RKO (cell line): ENCODE results near the gene CACNG1.

Experiments
- DNase-seq: peaks from one replicate; pipeline ENCODE4 v3.0.0-alpha.2; 2016; ENCODE audit warnings: low spot score

The CACNG1 gene

DNA sequence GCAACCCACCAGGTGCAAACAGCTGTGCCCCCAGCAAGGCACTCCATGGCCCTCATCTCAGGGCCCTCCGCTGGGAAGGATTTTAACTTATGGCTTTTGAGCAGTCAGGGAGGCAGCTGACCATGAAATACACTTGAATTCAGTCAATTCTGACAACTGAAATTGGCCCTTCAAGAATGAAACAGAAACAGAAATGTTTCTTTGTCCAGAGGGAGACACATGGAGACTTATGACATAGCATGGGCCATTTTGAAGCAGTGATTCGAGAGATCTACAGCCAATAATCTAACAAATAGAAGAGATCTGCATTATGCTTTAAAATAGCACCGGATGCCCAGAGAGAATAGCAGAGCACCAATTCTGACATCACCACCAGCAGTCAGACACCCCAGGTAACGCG lies 7.5 kb downstream of the CACNG1 start:
- no peak for DNase-seq

DNA sequence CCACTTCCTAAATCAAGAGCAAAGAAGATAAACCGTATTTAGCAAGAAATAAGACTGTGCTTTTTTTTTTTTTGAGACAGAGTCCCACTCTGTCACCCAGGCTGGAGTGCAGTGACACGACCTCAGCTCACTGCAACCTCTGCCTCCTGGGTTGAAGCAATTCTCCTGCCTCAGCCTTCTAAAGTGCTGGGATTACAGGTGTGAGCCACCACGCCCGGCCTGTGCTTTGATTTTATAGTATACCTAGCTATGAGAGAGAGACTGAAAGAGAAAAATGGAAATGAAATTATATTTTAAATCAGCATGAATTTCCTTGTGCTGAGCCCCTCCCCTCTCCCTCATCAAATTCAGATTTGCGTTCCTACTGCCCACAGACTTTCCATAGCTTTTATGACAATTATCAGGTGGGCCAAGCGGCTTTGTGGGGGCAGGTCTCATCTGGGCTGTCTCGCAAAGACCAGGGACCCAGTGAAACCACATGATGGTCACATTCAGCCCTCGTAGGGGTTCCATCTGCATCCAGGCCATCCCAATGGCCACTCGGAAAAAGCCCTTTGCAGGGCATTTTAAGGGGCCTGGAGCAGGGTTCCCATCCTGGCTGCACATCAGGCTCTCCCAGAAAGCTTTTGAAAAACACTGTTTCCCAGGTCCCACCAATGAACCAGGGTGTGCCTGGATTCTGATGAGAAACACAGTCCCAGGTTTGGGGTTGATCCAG lies 8.5 kb downstream of the CACNG1 start:
- DNase-seq = no peak

DNA sequence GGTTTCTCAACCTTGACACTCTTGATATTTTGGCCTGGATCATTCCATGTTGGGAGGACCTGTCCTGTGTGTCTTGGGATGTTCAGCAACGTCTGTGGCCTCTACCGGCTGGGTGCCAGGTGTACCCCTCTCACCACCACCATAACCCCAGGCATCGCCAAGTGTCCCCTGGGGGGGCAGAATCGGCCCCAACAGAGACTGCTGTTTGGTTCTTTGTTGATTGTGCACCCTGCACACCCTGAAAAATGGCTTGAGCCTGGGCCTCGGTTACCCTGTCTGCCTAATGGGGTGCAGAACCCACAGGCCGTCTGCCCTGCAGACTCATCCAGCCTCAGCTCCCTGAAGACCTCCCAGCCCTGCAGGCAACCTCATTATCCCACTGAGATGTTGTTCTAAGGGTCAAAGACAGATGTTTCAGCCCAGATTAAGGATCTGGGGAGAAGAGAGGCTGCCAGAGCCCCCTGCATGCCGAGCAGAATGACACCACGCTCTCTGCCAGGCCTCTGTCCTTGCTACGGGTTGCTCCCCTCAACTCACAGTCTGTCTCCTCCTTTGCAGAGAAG lies 9.2 kb downstream of the CACNG1 start:
- no peak for DNase-seq

DNA sequence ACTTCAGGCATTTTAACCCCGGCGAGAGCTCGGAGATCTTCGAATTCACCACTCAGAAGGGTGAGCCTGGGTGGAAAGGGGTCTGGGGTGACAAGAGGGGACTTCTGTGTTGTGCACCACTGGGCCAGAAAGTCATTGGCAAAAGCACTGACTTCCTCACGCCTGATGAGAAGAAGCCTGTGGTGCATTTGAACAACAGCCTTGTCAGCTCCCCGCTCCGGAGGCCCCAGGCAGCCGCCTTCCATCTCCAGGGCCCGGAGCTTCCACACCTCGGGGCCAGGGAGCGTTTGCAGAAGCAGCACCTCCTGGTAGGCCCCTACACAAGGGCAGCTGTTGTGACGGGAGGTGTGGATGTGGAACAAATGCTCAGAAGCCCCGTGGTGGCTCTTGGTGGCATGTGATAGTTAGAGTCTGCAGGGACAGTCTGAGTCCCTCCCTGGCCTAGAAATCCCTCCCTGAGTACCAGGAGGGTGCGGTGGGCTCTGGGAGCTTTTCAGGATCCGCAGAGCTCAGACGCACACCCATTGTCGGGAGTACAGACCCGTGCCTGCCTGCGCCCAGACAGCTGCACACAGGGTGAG lies 9.7 kb downstream of the CACNG1 start:
- DNase-seq = no peak

DNA sequence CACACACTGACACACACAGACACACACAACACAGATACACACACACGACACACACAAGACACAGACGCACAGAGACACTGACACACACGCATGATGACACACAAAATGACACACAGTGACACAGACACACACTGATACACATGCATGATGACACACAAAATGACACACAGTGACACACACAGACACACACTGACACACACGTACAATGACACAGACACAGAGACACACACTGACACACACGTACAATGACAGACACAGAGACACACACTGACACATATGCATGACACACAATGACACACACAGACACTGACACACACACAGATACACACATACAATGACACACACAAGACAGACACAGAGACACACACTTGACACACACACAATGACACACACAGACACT lies 10.3 kb downstream of the CACNG1 start:
- peak; percentile 57 for DNase-seq

DNA sequence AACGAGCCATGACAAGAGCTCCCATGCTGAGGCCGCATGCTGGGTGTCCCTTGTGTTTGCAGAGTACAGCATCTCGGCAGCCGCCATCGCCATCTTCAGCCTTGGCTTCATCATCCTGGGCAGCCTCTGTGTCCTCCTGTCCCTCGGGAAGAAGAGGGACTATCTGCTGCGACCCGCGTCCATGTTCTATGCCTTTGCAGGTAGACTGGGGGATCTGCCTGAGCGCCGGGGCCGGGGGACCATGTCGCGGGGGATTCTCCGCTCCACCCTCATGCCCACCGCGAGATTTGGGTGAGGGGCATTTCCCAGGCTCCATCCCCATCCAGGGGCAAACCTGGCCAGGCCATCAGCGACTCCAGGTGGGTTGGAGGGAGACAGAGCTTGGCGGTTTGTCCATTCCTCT lies 10.7 kb downstream of the CACNG1 start:
- no peak for DNase-seq

DNA sequence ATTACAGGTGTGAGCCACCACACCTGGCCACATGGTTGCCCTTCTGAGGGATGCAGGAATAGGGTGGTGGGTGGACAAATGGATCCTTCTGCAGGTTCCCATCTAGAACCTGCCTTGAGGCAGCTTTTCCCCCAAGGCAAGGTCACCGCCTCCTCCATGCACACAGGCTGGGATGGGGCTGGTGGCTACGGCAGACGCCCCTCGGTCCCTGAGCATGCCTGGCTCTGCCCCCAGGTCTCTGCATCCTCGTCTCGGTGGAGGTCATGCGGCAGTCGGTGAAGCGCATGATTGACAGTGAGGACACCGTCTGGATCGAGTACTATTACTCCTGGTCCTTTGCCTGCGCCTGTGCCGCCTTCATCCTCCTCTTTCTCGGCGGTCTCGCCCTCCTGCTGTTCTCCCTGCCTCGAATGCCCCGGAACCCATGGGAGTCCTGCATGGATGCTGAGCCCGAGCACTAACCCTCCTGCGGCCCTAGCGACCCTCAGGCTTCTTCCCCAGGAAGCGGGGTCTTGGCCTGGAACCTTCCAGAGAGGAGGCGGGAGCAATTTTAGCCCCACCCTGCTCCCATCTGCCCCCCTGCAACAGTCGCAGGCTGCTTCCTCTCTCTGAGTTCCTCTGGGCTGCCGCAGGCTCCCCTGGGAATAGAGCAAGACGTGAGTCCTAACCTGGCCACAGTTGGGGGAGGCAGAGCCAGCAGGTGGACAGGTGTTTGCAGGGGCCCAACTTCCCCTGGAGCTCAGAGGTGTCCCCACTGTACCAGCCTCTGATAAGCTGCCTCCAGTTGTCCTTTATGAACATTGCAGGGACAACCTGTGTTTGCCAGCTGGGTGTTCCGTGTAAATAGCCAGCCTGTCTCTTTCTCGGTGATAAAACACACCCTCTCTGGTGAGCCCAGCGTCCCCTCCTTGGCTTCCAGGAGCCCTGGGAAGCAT lies 11.7 kb downstream of the CACNG1 start:
- DNase-seq = no peak

DNA sequence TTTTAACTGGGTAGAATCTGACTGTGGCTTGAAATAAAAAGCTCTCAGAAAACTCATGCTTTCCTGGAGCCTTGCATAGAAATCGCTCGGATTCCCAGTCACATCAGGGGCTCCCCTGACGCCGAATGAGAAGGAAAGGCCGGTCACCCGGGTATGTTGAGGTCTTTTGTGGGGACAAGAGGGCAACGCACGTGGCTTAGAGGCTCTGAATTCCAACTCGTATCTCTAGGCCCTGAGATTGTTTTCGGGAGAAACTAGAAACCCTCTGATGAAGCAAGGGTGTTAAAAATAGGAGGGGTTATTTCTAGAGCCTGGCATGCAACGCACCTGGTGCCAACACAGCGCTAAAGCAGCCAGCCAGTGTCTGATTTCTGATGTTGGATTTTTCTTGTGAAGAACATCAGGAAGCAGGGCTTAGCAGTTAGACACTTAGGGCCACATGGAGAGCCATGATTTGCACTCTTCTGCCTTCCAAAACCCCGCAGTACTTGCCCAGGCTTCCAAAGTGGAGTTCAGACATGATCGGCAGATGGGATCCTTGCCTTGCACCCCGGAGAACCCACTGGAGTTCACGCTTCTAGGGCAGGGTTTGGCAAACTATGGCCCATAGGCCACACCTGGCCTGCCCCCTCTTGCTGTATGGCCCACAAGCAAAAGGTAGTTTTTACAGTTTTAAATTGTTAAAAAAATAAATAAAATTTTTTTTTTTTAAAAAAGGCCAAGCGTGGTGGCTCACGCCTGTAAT lies 12.6 kb downstream of the CACNG1 start:
- no peak for DNase-seq

DNA sequence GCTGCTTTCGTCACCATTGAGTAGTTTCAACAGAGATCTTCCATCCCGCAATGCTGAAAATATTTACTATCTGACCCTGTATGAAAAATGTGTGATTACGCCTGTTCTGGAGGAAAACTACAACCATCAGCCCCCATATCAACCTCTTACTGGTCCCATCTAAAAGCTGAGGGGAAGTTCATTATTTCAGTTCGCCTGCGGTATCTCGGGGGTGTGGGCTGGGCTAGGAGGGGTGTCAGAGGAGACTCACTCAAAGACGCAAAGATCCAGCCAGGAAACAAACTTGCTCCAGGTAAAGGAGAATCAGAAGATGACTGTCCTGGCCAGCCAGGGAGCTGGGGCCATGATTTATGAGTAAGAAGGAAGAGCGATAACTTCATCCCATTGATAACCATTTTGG lies 13.7 kb downstream of the CACNG1 start:
- DNase-seq = no peak

DNA sequence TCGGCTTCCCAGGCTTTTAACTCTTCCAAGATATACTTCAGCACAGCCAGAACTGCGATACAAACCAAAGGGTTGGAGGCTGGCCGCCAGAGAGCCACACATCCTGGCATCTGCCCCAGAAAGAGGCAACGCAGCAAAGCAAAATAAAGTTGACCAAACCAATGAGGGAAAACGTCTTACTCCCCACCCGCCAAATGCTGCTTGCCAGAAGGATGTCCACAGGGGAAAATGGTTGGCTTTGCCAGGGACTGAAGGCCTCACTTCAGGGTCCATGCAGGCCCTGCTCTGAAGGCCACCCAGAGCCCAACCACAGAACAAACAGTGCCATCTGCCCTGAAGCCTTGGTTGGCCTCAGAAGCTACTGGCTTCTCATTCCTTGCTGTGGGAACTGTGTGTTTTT lies 15.0 kb downstream of the CACNG1 start:
- no peak for DNase-seq

DNA sequence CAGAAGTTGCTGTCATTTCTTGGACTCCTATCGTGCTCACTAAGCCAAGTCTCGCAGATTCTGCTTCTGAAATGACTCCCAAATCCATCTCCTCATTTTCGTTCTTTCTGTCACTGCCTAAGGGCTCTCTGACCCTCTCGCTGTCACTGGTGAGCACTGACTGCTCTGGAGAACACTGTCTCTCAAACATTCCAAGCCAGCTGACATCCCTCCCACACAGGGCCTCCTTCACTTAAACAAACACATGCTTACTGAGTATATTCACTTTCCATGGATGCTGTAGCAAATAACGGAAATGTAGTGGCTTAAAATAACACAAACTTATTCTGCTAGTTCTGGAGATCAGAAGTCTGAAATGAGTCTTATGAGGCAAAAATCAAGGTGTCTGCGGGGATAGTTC lies 18.8 kb downstream of the CACNG1 start:
- no peak for DNase-seq

DNA sequence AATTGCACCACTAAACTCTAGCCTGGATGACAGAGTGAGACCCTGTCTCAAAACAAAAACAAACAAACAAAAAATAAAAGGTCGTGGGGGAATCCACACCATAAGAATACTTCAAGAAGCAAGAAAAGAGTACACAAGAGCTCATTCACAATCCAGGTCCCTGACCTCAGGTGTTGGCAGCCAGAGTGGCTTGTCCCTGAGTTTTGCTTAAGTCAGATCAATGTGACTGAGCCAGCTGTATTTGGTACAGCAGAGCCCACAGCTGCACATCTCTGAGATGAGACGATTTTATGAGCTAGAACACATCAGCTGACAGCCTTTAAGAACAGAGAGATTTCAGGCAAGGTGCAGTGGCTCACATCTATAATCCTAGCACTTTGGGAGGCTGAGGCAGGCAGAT lies 22.4 kb downstream of the CACNG1 start:
- DNase-seq = no peak

DNA sequence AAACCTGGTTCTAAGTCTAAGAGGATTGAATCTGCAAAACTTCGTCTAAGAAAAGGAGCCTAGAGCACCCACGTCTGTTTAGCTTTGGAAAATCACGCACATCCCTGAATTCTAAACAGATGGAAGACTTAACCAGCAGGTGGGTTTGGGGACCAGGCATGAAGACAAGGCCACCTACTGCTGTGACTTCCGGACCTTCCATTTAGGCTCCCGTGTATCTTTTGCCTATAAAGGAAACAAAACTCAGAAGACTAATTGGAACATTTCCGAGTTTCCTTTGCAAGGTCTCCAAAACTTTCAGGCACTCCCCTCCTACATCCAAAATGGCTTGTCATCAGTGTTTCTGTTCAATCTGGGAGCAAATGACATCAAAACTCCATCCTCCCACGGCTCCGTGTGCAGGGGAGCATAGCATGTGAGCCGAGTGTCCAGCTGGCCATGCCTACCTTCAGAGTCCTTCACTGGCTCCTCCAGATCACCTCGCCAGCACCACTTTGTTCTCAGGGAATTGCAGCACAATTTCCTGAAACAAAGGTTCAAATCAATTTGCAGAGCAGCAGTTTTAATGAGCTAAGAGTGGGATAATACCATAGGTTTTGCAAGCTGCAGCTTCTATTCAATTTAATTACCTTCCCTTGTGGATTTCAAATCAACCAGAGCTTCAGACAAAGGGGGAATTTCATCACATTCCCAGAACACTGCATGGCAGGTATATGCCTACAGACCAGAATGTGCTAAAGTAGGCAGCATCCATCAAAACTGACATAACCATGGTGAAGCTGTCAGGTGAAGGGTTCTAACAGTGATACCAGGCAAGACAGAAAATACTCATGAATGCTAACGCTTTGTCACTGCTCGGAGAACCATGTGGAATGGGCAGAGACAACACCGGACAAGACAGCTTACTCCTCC lies 23.5 kb downstream of the CACNG1 start:
- no peak for DNase-seq

DNA sequence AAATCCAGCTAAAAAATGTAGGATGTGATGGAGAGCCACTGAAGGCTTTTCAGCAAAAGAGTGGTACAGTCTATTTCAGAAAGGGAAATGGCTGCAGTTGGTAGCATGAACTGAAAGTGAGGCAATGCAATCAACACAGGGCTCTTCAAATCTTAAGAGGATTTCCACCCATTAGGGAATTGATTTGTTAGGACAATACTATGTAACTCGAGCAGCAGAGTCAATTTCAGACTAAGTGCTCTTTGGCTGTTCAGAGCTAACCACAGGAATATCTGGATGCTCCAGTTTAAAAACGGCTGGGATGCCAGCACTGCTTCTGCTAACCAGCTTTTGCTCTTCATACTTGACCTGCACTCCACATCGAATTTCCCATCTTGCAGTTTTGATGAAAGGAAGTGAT lies 24.6 kb downstream of the CACNG1 start:
- DNase-seq = no peak

DNA sequence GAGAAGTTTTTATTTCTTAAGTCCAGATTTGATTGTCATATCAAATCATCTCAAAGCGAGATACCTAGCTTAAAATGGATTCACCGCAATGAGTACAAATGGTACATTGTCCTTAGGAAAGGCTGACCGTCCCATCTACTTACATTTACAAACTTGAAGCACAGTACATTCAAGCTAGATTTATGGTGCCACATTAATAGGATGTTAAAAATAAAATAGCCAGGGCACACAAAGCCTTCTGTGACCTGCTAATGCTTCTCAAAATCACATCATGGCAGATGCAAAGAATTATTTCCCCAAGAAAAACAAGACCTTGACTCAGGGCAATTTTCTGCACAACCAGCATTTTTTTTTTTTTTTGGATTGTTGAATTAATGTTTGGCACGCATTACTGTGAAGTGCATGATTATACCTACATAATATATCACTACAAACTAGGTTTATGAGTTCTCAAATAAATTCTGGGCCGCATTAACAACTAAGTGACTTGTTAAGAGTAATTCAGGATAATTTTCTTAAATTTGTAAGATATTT lies 25.3 kb downstream of the CACNG1 start:
- DNase-seq = no peak

DNA sequence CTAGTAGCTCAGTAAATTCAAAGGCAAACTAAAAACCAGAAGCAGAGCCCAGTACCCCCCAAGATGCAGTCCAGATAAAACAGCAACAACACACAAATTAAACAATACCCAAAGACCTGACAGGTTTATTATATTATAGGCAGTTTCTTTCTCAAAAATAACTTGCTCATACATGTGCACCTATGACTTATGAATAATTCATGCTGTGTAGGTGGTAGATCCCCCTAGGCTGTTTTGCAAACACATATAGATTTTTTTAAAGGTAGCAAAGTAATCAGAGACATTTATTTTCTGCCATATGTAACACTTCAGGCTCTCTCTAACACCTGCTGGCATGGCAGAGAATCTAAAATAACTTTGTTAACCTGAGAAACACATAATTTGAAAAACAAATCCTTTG lies 27.2 kb downstream of the CACNG1 start:
- no peak for DNase-seq

DNA sequence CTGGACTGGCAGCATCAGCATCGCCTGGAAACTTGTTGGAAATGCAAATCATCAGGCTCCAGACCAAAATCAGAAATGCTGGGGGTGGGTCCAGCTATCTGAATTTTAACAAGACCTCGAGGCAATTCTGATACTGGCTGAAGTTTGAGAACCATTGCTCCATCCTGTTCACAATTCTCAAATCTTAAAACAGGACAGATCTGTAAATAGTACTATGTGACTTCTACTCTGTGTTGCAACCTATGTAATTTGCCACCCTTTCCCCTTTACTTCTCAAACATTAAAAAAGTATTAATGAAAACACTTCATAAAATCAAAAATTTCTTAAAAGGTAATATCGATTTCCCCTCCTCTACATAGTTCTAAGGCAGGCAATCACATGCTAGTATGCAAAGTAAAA lies 28.5 kb downstream of the CACNG1 start:
- DNase-seq = no peak

DNA sequence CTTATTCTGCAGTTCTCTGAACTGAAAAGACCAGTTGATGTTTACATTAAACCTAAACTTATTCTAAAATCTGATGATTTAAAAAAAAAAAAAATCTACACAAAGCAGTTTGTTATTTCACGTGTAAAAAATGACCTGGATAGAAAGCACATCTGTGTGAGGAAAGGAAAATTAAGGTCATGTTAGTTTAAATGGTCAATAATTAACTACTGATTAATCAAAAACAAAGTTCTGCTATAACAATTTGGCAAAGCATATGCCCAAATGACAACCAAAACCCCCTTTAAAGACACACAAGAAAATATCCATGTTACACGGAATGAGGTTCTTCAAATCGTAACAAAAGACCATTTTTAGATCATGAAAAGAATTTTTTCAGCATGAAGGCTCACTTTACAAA lies 30.4 kb downstream of the CACNG1 start:
- DNase-seq = no peak

DNA sequence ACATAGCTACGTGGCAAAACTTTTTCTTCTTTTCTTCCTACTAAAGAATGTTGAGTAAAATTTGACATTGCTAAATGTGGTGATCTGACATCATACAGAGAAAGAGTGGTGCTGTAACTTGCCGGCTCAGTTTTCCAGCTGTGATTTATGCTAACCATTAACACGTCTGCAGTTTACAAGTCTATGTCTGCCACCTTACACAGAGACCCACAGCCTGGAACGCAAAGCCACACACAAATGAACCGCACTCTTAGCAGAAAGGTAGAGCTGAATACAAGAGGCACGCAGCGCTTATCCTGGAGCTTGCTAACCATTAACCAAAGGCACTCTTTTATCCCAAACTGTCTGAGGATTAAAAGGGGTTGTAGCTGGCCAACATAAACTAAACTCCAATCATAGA lies 31.9 kb downstream of the CACNG1 start:
- DNase-seq = no peak

DNA sequence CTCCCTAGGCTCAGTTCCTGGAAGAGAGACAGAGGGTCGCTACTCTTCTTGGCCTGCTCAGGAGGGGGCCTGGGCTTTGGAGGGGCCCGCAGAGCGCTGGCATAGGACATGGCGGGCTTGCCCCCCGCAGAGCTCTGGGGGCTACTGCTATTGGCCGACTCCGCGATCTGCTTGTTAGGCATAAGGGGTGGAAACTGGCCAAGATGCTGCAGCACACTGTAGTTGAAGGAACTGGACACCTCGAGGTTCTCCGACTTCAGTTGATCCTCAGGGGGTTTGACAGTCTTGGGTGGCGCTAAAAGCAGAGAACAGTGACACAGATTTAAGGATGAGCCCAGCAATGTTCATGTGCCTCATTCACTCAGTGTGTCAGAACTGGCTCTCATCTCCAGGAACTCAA lies 33.9 kb downstream of the CACNG1 start:
- DNase-seq = no peak

DNA sequence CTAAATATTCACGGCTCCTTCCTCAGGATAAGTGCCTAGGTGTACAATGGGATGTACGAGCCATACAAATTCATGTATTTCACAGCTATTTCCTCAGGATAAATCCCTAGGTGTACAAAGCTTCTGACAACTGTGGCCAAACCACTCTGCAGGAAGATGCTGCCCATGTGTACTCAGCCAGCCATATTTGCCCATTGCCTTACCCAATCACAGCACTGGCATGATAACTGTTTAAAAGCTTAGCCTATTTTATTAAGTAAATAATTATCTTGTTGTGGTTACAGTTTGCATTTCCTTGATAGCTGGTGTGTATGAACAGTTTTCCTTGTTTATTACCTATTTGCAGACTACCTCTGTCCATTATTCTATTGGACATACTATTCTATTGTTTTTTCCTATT lies 35.1 kb downstream of the CACNG1 start:
- DNase-seq = no peak
